CD4-positive, alpha-beta T cell treated with Interleukin-6 for 4 hours (primary cell): ENCODE data around the gene SLC9A2.

Experiments used
- DNase-seq: peaks from one replicate; pipeline ENCODE4 v3.0.0-alpha.2; 2020; ENCODE audit warnings: mixed read lengths

The SLC9A2 gene

DNA sequence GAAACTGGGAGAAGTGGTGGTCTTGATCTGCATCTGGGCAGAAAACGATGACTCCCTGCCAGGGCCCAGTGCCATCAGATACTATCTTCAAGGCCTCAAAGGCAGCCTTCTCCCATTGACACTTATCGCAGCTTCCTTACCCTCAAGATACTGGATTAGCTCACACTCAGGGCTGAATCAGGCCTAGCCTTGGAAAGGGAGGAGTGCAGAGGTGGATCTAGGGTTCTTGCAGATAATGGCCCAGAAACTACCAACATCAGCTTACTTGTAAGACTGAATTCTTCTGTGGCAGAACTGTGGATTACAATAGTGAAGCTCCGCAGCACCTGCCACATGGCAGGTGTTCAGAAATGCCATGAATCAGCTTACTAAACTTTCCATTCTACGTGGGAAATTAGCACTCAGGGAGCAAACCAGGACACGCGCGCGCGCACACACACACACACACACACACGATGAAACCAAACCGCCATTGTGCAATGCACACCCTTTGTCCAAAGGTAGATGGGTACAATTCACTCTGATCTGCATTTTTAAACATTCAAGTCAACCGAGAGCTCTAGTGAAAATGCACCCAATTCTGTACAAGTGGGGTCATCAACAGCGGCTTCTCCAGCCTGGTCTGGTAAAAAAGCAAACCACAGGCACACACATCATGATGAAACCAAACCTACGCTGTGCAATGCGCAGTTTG lies 116.2 kb downstream of the SLC9A2 start:
- DNase-seq: no peak

DNA sequence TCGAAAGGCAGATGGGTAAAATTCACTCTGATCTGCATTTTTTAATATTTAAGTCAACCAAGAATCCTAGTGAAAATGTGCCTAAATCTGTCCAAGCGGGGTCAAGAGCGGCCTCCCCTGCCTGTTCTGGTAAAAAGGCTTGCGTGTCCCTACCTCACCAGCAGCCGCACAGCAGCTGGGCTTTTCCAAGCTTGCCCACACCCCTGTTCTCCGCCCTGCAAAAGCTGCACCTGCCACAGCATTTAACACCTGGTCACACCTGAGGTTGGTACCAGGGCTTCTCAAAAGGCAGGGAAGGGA lies 116.7 kb downstream of the SLC9A2 start:
- DNase-seq: peak; percentile 27

DNA sequence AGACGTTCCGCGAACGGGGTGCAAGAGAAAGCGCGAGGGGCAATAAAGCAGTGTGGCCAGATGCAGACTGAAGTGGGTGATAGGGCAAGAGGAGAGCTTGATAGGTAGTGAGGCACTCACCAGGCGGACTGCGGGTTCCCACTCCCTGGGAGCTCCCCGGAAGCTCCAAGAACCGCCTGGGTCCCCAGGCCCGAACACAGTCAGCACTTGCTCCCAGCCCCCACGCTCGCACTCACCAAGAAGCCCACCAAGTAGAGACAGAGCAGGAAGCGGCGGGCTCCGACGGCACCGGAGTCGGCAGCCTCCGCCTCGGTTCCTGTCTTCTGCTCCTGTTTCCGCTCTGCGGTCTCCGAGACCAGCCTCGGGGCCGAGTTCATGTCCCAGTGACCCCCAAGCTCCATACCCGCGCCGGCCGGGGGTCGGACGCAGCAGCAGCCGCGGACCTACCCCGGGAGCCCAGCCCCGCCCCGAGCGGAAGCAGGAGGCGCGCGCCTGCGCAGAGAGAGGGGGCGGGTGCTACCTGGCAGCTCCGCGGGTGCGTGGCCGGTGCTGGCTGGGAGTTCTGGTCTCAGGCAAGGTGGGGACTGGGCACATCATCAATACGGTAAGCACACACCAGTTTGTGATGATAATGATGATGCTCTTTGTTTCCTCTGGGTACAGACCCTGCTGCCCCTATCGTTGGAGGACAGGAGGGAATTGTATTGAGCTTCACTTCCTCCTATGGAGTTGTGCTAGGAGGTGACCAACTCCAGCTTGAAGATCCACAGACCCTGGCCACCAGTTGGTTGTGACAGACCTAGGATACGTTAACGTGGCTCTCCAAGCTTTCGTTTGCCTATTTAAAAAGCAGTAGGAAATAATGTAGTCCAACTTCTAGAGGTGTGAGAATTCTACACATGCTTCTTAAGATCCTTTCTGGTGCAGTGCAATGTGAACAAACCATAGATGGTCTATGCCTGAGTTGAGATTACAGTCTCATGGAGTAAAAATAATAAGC lies 117.4 kb downstream of the SLC9A2 start:
- DNase-seq: peak; percentile 90

DNA sequence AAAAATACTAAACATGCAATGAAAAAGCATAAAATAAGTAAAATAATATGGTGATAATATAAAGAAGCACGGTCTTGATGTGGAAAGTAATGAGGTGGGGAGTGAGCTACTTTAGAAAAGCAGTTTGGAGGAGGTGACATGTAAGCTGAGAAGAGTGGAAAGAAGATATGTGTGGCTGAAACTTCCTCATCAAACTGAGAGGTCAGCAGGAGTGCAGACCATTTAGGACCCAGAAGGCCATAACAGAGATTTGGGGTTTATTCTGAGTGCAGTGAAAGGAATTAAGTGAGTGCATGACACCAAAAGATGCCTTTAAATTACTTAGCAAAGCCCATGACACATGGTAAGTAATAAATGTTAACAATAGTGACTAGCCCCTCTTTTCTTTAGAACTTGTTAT lies 118.1 kb downstream of the SLC9A2 start:
- DNase-seq: no peak

DNA sequence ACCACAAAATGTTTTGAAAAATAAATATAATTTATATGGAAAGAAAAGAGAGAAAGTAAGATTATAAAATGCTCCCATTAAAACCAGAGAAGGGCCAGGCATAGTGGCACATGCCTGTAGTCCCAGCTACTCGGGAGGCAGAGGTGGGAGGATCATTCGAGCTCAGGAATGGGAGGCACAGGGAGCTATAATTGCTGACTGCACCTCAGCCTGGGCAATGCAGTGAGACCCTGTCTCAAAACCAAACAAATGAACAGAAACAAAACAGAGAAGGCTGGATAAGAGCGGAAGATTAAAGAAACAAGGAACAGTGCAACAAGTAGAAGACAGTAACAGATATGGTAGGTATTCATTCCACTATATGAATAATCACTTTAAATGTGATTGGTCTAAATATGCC lies 123.9 kb downstream of the SLC9A2 start:
- no peak for DNase-seq

DNA sequence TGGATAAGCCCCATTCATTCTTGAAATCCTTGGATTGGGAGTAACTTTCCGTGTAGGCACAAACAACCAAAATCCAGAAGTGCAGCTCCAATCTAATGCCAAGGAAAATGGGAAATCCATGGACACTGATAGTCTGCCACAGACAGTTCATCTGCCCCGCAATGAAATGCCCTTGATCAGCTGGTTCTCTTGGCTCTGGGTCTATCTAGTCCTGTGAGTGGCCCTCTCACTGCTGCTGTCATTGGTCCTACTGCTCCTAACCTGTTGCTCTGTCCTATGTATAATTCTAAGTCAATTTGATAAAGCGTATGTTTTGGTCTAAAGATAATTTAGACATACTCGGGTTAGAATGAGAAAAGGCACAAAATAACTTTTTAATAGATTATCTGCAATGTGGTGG lies 128.8 kb downstream of the SLC9A2 start:
- DNase-seq: no peak

DNA sequence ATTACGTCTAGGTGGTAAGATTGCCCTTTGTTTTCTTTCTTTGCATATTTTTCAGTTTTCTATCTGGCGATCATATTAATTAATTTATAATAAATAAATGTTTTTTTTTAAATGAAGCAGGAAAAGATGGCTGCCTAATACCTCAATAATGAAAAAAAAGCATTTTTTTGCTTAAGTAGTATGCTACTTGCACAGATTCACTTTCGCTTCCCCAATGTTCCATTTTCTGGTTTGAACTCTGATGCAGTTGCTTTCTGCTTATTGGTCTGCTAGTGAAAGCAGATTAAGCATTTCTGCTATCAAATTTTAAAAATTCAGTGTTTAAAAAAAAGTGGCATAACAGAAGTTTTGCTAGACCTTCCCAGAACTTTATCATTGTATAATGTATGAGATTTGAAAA lies 130.6 kb downstream of the SLC9A2 start:
- no peak for DNase-seq

DNA sequence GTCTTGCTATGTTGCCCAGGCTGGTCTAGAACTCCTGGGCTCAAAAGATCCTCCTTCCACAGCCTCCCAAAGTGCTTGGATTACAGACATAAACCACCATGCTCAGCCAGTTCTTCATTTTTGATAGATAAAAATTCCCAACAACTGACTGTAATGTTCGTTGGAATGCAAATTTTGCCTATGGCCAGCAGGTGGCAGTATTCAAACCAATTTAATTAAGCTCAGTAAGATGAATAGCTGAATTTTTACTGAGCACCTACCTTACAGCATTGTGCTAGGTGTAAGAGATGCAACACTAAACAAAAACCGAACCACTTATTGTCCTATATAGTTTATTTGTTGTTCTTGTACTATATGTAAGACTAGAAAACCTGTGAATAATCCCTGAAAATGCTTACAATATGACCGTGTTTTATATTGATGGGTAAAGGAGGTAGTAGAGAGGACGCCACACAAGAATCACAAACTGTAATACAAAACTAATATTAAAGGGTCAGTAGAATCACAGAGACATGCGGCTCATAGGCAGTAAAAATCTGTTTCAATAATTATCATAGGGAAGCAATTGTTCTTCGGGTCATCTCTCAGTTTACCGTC lies 134.3 kb downstream of the SLC9A2 start:
- peak; percentile 41 for DNase-seq

DNA sequence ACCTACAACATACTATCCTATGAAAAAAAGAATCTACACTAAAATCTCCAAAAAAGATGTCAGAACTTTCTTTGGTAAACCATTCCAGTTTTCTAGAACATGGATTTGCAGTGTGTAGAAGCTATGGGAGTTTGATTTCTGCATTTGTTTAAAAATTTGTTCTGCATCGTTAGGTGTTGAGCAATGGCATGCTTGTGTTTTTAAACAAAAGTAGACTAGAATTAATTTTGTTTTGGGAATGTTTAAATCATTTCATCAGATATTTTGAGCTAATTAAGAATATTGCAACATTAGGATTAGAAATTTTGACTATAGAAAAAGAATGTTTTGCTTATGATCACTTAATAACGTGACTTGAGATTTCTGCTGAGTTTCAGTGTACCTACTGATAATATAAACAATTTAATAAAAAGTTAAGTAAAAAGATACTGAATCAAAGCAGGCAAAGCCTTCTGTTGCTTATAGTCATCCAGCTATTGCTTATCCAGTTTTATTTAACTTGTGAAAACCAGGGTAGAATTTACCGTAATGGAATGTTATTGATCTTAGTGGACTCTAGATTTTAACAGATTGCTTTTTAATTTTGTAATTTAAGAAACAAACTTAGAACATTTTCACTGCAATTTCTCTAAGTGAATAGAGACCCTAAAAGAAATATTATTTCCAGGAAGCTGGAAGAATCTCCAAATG lies 135.2 kb downstream of the SLC9A2 start:
- no peak for DNase-seq

DNA sequence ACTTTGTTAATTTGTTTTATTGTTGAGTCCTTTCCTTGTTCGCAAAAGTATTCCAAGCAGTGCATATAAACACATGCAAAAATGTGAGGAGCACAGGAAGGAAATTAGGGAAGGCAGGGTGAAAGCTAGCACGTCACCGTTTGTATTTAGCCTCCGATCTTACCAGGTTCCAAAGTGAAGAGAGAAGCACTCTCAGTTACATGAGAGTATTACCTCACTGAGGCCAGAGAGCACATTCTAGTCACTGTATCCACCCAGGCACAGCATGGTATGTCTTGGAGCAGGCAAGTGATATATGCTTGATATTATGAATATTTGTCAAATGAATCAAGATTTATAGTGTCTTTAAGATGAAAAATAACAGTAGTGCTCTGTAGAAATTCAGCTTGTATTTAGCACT lies 135.9 kb downstream of the SLC9A2 start:
- no peak for DNase-seq

DNA sequence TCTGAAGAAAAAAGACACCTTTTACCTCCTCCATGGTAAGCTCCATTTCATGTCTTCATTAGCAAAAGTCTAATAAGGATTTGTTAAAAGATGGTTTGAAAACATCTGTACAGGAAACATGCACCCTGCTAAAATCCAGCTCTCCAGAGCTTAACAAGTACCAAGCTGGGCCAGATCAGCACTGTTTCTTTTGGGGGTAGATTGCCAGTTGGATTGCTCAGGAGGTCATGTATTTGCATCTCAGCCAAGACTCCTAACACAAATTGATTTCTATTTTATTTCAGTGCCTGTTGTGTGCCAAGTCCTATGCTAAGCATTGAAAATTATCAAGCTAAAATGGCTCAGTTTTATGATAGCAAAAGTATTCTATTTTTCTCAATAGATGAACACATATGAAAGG lies 139.1 kb downstream of the SLC9A2 start:
- no peak for DNase-seq
